GM19025 (cell line): ENCODE measurements around the gene MLC1.

ENCODE experiments used
- ATAC-seq: cut with Tn5 transposase; IDR thresholded peaks from one replicate; pipeline ENCODE4 v1.9.1; 2021; ENCODE audit warnings: mild to moderate bottlenecking, low read depth, moderate library complexity; ENCODE audit not compliant: unreplicated experiment

The MLC1 gene

DNA sequence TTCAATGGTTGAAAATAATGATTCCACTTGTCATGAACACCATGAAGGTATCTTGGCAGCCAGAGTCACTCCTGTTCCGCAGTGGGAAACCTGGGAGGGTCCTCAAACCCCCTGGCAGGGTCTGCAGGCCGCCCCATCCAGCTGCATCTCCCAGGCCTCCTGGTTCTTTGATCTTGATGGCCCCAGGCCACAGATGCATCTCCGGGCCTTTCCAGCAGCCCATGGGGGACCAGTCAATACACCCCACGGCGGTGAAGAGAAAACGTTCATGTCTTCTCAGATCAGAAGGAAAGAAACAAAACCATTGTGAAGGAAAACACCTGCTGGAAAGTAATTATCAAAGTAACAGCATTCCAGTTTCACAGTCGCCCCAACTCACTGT lies 25.4 kb downstream of the MLC1 start:
- ATAC-seq = no peak

GRCh38 chr22:50058906-50059880 lies 26.0 kb downstream of the MLC1 start:
- ATAC-seq = no peak

- ATAC-seq = no peak
Observed at GRCh38 chr22:50058061-50058905, 26.9 kb downstream of the MLC1 start, which contains the start of gene TTLL8. TSS of gene TTLL8 (minus strand) at chr22:50058298.

- ATAC-seq = no peak
Observed at GRCh38 chr22:50057278-50058060, 27.8 kb downstream of the MLC1 start.

GRCh38 chr22:50056214-50056972 lies 28.8 kb downstream of the MLC1 start:
- ATAC-seq = no peak

GRCh38 chr22:50053861-50054260 lies 31.4 kb downstream of the MLC1 start:
- no peak for ATAC-seq

- ATAC-seq = no peak
Observed at GRCh38 chr22:50051930-50052329, 33.3 kb downstream of the MLC1 start.

GRCh38 chr22:50049299-50050195 lies 35.7 kb downstream of the MLC1 start:
- ATAC-seq = no peak

- no peak for ATAC-seq
Observed at GRCh38 chr22:50048836-50049235, 36.4 kb downstream of the MLC1 start.

DNA sequence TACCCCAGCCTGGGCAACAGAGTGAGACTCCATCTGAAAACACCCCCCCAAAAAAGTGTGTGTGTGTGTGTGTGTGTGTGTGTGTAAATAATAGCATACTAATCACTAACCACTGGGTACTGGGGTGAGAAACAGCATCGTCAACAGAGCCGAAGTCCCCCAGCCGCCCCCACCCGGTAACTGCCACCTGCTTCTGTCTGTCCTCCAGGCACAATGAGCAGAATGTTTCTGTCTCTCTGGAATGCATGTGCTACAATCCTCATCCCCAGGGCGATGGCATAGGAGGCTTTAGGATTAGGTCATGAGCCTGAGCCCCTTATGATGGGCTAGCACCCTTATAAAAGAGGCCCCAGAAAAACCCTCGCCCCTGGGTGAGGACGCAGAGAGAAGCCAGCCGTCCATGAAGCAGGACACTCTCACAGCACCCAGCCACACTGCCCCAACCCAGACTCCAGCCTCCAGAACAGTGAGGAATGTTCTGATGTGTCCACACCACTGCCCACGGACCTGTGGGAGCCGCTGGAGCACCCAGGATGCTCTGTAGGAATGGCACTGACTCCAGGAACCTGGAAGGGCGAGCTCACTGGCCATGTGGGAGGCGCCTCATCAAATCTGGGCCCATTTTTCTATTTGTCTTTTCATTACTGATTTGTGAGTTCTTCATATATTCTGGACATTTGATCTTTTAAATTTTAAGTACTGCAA lies 37.0 kb downstream of the MLC1 start:
- ATAC-seq = no peak

DNA sequence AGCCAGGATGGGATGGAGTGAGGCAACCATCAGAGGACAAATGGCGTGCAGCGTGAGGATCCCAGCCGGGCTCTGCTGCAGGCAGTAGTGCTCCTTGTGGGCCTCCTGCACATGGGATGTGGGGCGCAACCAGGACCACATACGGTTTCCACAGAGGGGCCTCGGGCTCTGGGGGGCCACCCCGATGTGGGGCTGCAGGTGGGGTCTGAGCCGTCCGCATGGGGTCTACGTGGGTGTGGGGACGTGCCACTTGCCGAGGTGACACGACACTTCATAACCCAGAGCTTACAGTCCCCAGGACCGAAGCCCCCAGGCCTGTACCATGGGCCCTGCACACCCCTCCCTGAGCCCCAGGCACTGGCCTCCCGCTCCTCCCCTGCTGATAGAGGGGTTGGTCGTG lies 37.9 kb downstream of the MLC1 start:
- ATAC-seq = no peak

- no peak for ATAC-seq
Observed at GRCh38 chr22:50046481-50047245, 38.6 kb downstream of the MLC1 start.

DNA sequence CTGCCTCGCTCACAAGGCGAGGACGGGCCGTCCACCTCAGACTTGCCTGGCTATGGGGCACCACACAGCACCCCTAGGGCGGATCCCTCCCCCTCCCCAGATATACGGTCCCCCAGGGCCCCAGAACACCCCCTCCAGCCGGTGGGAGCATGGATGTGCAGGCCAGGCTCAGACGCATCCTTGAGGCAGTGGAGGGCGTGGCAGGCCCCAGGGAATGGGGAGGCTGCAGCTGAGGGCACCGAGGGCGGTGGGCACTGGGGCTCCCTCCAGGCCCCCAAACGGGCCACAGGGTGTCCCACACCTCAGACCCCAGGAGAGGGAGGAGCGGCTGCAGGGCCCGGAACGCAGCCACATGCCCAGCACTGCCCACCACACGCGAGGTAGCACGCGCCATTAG lies 39.2 kb downstream of the MLC1 start:
- ATAC-seq = no peak

DNA sequence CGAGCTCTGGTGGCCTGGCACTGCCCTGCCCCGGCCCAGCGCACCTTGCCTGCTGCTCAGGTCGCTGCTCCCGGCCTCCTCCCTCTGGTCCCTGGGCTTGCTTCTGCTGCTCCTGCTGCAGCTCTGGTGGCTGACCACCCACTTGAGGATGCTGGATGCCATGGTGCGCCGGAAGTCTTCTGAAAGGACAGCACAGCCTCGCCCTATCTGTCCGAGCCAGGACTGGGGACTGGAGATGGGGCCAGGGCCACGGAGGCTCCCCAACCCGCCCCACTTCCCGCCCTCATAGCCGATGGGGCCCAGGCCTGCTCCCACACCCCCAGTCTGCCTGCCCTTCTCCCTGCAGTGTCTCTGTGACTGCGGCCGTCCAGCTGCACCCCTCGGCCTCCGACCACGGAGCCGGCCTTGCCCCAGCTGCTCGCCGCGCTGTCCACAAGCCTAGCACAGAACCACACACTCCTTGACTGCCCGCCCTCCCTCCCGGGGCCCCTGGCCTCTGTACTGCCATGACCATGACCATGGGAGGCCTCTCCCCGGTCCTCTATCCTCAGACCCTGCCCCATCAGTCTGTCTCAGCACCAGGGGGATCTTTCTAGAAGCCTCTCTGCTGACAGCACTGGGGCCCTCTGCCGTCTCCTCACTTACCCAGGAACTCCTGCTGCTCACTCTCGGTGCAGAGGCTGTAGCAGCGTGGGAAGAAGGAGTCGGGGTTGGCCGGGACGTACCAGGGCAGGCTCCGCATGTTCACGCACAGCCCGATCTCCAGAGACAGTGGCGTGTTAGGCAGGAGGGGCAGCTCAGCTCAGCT lies 39.8 kb downstream of the MLC1 start:
- ATAC-seq = no peak

DNA sequence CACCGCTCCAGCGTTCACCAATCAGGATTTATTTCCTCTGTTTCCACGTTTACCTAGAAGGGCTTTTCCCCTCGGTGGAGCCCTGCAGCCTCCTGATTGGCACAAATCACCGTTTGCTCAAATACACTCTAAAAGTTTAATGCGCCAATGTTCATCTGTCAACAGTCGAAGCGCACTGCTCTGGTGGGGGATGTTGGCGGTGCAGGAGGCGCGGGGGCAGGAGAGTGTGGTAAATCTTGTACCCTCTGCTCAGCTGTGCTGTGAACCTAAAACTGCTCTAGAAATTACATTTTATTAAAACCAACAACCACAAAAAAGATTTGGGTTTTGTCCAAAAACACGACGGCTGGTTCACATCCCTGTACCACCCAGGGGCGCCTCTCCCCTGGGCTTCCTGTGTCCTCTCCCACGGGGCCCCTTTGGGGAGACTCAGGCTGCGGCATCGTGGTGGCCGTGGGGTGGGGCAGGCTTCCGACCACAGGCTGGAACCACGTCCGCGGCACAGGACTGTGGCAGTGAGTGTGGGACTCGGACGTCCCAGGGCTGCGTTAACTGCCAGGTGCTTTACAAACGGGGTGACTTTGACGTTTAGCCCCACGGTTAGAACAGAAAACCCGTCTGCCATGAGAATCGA lies 40.6 kb downstream of the MLC1 start:
- ATAC-seq = no peak

GRCh38 chr22:50041361-50042065 lies 43.7 kb downstream of the MLC1 start:
- ATAC-seq = no peak
